NCI-H1436 (cell line): Measurements from ENCODE around the gene AZIN2.
A peak's percentile ranks its signal among the peaks of the same experiment; 100 is the strongest.
"Not testable (repeated sequence)": the region's sequence is repeated elsewhere in the genome, so short reads cannot be mapped to it uniquely, and the experiment has no call there.

ENCODE experiments used
- DNase-seq: peaks from one replicate; lab custom pipeline; 2025; lab: John Stamatoyannopoulos, UW

Gene AZIN2

DNA sequence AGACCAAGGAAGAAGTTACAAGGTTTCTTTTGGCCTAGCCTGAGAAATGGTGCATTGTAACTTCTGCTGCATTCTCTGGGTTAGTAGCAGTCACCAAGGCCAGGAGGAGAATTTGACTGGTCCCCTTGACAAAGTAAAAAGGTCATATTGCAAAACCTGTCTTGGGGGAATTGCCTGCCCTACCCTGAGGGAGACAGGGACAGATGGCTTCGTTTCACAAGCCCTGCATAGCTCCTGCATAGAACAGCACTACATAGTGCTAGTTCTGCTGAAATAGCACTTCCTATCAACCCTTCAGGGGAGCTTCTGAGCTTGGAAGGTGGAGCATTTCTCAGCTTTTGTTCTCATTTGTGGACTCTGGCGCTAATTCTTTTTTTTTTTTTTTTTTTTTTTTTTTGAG, 23.9 kb upstream of the AZIN2 start:
- no peak for DNase-seq

DNA sequence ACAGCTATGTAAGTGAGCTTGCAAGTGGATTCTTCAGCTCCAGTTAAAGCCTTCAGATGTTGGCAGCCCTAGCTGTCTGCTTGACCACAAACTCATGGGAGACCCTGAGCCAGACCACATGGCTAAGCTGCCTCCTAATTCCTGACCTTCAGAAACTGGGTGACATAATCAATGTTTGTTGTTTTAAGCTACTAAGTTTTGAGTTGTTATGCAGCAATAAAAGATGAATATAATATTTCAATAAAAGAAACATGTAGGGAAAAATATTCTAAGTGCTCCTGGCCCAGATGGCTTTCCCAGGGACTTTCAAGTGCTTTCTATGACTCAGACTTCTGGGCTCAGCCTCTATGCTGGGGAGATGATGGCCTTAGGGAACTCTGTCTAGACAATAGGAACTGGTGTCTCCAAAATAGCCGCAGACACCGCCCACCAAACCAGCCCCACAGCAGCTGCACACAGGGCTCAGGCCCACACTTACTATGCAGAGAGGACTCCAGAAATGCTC, 20.3 kb upstream of the AZIN2 start:
- no peak for DNase-seq

DNA sequence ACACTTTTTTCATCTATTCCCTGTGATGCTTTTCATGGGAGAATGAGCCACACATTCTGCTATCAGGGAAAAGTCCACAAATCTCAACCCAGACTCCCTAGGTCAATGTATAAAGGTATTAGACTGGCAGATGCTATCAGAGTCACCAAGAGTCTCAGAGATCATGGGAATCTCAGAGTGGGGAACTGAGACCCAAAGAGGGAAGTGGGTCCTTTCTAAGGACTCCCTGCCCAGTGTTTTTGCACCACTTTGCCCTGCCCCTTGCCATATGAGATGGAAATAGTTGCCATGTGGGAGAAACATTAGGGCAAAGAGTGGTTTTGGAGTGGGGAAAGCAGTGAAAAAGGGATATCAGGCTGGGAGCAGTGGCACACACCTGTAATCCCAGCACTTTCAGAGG, 19.1 kb upstream of the AZIN2 start:
- DNase-seq: no peak

DNA sequence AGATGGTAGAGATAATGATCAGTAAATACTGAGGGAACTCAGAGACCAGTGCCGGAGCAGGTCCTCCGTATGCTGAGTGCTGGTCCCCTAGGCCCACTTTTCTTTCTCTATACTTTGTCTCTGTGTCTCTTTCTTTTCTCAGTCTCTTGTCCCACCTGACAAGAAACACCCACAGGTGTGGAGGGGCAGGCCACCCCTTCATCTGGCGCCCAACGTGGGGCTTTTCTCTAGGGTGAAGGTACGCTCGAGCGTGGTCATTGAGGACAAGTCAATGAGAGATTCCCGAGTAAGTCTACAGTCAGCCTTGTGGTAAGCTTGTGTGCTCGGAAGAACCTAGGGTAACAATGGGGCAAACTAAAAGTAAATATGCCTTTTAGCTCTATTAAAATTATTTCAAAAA, 16.7 kb upstream of the AZIN2 start:
- not testable (repeated sequence) for DNase-seq

DNA sequence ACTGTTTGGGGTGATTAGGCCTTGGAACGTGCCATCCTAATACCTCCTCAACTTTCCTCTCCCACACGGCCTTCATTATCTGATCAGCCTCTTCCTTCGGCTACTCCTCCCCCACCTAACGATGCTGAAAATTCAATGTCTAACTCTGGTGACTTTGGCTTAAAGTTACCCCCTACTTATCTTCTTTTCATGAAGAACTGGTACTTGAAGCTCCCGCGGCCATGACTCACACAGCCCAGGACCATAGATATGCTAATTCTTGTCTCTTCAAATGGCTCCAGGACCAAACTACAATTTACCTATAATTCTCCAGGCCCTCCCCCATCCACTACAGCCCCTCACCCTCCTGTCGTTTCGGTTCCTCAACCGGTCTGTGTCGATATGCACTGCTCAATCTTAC, 15.7 kb upstream of the AZIN2 start:
- DNase-seq: no peak

DNA sequence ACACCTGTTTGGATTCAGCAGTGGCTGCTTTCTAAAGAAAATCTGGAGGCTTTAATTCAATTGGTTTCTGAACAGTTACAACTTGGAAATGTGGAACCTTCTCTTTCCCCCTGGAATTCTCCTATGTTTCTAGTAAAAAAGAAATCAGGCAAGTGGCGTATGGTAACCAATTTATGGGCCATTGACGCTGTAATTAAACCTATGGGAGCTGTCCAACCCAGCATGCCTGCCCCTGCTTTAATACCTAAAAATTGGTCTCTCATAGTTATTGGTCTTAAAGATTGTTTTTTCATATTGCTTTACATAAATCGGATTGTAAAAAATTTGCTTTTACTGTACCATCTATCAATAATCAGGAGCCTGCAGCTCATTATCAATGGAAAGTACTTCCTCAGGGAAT, 14.5 kb upstream of the AZIN2 start:
- not testable (repeated sequence) for DNase-seq

DNA sequence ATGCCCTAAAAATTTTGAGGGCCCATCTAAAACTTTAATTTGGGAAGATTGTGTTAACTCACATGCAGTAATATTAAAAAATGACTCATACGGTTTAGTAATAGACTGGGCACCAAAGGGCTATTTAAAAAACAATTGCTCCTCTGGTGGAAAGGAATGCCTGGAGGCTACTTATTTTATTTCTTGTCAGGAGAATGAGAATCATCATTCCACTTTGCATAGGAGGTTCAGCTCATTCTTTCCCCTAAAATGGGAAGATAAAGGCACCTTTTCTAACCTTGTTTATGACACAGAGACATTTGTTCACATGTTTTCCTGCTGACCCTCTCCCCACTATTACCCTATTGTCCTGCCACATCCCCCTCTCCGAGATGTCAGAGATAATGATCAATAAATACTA, 12.8 kb upstream of the AZIN2 start:
- DNase-seq: not testable (repeated sequence)

DNA sequence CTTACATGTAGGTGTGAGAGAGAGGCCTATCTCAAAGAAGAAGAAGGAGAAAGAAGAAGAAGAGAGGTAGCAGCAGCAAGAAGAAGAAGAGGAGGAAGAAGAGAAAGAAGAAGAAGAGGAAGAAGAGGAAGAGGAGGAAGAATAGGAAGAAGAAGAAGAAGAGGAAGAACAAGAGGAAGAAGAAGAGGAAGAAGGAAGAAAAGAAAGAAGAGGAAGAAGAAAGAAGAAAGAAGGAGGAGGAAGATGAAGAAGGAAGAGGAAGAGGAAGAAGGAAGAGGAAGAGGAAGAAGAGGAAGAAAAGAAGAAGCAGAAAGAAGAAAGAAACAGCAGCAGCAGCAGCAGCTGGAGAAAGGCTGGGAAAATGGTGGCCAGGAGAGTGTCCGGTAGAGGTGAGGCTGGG, 10.3 kb upstream of the AZIN2 start:
- DNase-seq: no peak

DNA sequence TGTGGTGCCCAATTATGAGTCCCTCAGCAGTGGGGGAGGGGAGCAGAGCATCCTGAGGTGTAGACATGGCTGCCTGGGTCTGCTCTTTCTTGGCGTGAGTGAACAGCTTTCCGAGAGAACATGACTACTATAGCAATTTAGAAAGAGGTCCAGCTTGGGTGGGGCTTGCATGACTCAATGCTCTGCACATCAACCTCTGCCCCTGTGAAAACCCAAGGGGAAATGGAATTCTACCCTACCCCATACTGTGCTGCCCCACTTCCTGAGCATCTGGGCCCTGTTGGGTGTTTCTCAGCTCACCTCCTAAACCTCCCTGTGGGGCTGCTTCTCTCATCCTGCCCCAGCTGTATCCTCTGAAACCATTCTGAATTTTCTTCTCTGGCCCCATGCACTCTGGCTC, 8.2 kb upstream of the AZIN2 start:
- no peak for DNase-seq

DNA sequence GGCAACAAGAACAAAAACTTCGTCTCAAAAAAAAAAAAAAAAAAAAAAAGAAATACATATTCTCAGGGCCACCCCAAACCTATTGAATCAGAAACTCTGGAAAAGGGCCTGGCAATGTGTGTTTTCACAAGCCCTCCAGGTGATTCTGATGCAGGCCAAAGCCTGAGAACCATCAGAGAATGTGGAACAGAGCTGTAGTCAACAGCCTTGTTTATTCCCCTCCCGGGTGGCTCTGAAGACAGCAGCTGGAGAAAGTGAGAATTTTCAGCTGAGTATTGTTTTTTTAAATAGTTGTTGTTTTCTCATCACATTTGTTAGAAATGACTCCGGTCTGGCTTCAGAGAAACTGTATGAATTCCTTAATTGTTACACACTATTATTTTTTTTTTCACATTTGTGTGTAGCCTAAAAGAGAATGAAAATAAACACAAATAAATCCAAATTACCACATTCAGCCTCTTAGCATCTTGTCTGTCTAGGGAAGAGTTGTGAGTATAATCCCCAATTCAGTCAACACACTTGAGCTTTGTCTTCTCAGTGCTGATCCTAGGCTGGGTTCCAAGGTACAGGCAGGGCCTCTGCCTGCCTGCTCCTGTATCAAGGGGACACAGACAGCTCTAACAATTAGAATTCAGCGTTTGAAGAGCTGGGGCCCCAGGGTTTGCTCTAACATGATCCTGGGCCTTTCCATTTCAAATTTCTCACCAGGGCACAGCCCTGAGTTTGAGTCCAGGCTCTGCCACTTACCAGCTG, 6.6 kb upstream of the AZIN2 start:
- no peak for DNase-seq

DNA sequence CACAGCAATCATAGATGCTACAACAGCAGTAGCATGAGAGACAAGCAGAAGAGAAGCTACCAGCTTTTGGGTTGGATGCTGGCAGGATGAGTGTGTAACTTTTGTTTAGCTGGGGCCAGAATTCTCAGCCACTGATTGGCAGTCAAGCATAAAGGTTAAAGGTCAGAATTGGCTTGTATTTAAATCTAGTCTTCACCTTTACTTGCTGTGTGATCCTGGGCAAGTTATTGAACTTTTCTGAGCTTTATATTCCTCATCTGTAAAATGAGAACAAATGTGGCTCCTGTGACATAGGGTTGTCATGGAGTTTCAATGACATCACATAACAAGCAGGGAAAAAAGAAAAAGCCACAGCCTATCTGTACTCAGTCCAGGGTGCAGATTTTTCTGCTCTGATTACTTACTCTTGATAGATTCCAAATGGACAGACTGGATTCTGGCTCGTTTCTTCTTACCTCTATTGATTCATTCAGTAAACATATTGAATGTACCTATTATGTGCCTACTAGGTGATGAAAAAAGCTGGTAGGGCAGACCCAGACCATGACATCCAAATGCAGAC, 2.8 kb upstream of the AZIN2 start:
- no peak for DNase-seq

DNA sequence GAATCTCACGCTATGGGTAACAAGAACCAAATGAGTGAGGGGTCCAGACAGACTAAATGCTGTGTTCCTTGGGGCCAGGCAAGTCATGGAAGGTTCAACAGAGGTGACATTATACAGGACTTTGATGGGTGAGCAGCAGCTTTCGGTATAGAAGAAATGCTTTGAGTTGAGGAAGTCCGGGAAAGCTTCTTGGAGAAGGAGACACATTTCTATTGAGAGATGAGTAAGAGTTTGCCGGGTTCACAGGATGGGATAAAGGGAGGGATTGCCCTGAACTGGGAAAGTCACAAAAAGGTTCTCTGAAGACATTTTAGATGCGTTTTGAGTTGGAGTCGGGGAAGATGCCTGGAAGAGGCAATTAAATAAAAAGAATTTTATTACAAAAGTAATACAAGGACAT, 580 bp upstream of the AZIN2 start:
- DNase-seq: no peak

DNA sequence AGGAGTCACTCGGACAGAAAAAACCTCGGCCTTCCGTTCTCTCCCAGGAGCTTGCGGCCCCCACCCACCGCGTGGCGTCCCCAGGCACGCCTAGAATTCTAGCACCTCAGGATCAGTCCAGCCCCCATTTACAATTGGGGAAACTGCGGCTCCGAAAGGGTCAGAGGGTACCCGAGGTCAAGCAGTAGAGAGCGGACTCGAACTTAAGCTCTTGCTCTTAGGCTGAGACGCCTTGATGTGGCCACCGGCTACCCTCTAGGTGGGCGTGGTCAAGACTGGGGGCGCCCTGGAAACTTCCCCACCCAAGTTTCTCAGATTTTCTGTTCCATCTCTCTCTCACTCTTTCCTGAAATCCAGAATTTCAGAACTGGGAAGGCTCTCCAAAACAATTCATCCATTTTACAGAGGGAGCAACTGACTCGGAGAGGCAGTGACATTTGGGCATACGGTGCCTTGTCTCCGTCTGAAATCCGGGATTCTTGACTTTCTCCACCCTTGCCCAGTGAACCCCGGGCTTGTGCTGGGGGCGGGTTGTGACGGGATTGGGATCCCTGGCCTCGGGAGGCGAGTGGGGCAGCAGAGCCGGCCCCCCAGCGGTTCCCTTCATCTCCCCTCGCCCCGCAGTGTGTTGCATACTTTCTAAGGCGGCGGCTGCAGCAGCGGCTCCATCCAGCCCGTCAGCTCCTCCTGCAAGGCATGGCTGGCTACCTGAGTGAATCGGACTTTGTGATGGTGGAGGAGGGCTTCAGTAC, 777 bp downstream of the AZIN2 start:
- no peak for DNase-seq

DNA sequence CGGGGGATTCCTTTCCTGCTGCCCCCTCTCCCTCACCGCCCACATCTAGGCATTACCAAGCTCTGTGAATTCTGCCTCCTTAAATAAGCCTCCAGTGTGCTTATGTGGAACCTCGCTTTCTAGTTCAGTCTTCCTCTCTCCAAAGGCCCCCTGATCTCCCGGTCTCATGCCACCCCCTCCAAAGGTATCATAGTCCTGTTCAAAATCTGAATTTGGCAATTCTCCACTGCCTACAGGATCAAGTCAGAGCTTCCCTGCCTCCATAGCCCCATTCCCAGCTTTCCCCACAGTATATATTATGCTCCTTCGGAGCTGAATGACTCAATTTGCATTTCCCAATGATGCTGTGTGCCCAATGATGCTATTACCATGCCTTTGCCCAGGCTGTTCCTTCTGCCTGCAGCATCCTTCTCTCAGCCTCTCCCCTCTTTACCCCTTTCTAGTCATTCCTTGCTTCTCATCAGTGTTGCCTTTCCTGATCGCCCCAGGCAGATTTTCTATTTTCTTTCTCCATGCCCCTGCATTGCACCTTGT, 1.7 kb downstream of the AZIN2 start:
- no peak for DNase-seq

DNA sequence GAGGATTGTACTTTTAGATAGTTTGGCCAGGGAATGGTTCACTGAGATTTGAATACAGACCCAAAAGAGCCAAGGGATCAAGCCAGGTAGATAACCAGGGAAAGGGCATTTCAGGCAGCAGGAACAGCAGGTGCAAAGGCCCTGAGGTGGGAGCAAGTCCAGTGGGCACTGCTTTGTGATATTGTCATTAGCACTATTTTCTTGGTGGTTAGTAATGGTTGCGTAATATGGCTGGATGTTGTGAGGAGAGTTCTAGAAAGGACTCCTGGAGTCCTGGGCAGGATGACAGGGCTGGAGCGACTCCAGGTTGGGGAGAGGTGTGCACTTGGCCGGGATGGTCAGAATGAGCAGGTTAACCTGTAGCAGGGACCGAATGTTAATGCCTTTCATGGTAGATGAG, 4.4 kb downstream of the AZIN2 start:
- DNase-seq: no peak

DNA sequence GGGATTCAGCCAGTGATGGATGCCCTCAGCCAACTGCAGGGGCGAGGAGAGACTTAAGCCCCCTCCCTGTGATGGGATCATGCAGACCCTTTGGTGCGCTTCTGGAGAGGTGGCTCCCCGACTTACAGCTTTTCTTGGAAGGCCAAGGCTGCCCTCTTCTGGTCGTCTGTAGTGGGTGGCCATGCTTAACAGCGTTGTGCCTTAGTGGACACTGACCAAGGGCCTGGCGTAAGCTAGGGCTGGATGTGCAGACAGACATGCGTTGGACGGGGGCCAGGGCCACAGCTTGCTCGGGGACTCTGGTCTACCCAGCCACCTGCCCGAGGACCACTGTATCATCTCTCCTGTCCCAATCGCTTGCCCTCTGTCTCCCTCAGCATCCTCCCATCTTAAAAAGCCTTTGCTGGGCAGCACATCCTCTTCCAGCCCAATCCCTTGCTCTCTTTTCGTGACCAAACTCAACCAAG, 5.5 kb downstream of the AZIN2 start:
- DNase-seq: peak; percentile 62

DNA sequence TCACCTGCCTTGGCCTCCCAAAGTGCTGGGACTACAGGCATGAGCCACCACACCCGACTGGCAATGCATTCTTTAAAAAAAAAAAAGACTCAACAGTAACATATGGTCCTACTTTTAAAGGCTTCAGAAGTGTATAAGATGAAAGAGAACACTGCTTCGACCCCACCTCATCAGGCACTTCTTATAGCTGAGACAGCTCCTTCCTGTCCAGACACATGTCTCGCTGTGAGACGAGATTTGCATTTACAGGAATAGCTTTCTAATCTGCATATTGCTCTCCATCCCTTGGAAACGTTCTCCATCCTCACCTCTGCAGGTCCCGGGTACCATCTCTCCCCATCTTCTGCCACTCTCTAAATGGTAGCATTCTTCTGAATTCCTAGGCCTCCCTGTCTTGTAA, 6.7 kb downstream of the AZIN2 start:
- DNase-seq: no peak

DNA sequence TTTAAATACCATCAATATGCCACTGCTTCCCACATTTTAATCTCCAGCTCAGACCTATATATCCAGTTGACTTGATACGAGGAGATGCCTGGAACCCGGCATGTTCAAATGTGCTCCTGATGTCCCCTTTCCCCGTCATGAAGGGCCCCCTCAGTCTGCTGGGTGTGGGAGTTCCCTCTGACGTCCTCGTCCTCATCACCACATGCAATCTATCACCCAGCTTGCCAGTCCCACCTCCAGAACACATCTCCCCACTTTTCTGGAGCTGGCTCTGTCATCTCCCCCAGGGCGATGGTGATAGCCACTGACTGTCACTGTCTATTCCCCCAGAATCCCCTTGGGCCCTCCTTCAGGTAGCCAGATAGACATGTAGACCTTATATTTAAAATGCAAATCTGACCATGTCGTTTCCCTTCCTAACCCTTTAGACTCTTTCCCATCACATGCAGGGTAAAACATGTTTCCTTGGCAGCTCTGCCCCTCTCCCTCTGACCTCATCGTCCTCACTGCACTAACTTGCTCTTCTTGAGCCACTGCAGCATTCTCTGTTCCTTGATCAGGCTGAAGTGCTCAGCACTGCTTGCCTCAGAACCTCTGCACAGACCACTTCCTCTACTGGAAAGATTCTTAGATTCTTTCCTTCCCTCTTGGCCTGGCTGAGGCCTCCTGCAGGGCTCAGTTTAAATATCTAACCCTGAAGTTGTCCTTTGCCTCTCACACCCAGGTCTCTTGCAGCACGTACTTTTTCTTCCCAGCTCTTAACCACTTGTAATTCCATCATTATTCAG, 7.4 kb downstream of the AZIN2 start:
- DNase-seq: no peak

DNA sequence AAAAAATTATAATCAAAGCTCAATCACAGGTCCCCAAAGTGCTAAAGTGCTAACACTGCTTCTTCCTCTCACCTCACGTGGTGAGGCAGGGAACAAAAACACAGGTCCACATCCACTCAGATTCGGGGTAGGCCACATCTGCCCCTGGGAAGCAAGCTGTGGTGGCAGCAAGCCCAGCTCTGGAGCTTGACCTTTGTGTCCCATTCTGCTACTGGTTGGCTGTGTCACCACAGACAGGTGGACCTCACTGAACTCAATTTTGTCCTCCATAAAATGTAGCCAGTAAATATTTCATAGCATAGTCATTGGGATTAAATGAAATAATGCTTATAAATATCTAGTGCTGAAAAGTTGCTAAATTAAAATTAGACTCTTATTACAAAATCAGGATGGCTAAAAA, 8.5 kb downstream of the AZIN2 start:
- DNase-seq: no peak

DNA sequence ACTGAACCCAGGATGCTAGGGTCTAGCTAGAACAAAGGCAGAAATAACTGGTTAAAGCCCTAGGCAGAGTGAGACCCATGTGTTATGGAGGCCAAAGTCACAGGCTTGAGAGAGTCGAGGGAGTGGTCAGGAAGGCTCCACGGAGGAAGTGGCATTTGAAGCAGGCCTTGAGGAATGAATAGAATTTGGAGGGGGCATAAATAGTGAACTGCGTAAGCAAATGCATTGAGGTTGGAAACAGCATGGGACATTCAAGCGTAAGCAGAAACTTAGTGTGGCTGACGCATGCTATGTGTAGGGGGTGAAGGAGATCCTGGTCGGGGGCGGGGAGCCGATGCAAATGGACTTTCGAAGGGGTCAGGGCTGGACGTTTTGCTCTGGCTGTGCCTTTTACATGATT, 11.5 kb downstream of the AZIN2 start:
- DNase-seq: no peak

DNA sequence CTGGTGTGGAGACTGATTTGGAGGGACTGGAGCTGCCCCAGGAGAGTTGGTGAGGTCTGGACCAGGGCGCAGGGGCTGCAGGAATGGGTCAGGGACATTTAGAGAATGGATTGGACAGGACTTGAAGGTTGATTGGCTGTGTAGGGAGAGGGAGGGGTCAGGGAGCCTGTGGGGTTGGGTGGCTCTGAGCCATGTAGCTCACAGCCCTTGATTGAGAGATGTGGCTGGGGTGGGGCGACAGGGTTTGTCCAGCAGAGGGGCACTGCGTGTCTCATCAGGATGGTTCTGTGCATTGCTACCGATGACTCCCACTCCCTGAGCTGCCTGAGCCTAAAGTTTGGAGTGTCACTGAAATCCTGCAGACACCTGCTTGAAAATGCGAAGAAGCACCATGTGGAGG, 12.1 kb downstream of the AZIN2 start:
- no peak for DNase-seq

DNA sequence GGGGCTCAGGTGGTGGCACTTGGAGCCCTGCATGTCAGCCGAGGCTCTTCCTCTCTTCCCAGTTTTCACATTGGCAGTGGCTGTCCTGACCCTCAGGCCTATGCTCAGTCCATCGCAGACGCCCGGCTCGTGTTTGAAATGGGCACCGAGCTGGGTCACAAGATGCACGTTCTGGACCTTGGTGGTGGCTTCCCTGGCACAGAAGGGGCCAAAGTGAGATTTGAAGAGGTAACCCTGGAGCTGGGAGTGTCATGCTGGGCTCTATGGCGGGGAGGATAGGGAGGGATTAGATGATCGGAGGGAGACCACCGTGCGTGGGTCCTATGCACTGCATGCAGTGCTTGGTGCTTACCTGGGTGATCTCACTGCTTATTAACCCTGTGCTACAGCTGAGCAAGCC, 13.5 kb downstream of the AZIN2 start:
- DNase-seq: no peak
